Gastrocnemius medialis (tissue), 4 donors: ENCODE data around the gene MGST2.

Experiments
- POLR2A ChIP-seq, 2 donors: fragments of 450-650 bp; IDR thresholded peaks; one replicate each; pipeline ENCODE4 v1.6.1; 2017; ENCODE audit warnings: antibody characterized with exemption in 2 of 2, mild to moderate bottlenecking in 2 of 2, moderate library complexity in 2 of 2
- TF ChIP-seq, protein P1 (sequence below), 5 experiments: fragments of 450-650 bp in 3 of 5; fragments of 200-600 bp in 2 of 5; sonication (generic) in 2 of 5; IDR thresholded peaks in 4 of 5; conservative IDR thresholded peaks in 1 of 5; 1 replicate in 4 of 5; 2 replicates in 1 of 5; pipeline ENCODE4 v1.5.1; 2016 to 2019; ENCODE audit warnings: antibody characterized with exemption in 5 of 5, mild to moderate bottlenecking in 3 of 5, moderate library complexity in 3 of 5

DNA sequence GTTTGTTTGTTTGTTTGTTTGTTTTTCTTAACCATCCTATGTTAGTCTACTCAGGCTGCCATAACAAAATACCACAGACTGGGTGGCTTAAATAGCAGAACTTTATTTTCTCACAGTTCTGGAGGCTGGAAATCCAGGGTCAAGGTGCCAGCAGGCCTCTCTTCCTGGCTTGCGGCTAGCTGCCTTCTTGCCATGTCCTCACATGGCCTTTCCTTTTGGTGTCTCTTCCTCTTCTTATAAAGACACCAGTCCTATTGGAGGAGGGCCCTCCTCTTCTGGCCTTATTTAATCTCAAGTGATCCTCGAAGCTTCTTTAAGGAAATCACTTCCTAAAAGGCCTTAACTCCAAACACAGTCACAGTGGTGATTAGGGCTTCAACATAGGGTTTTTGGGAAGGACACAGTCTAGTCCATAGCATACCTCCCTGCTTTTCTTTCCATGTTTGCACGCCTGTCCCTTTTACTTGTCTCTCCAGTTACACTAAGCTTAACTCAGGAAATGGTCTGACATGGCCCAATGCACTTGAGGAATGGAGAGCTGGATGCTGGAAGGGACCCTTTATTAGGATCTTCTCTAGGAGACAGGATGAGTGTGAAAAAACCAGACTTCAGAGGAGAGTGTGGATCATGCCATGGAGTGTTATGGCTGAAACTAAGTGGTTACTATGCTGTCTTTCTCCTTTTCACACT lies 36.0 kb upstream of the MGST2 start:
- TF ChIP-seq, protein P1, sequence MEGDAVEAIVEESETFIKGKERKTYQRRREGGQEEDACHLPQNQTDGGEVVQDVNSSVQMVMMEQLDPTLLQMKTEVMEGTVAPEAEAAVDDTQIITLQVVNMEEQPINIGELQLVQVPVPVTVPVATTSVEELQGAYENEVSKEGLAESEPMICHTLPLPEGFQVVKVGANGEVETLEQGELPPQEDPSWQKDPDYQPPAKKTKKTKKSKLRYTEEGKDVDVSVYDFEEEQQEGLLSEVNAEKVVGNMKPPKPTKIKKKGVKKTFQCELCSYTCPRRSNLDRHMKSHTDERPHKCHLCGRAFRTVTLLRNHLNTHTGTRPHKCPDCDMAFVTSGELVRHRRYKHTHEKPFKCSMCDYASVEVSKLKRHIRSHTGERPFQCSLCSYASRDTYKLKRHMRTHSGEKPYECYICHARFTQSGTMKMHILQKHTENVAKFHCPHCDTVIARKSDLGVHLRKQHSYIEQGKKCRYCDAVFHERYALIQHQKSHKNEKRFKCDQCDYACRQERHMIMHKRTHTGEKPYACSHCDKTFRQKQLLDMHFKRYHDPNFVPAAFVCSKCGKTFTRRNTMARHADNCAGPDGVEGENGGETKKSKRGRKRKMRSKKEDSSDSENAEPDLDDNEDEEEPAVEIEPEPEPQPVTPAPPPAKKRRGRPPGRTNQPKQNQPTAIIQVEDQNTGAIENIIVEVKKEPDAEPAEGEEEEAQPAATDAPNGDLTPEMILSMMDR (IDR thresholded peaks at IDR 0.05 in 4 of 5, conservative IDR thresholded peaks at IDR 0.05 in 1 of 5) = no peak
- TF ChIP-seq POLR2A (IDR thresholded peaks at IDR 0.05) = no peak
